ENCODE data around the gene PRKN. TPM values are rescaled to one million over a fixed set of nuclear protein-coding genes. Genes with fewer than 3 reads are reported as not detected.
"Not testable (repeated sequence)": the region's sequence is repeated elsewhere in the genome, so short reads cannot be mapped to it uniquely, and the experiment has no call there.

PRKN gene
- total RNA-seq, 1 donor from 2014 or later, result 5.7 TPM

GRCh38 chr6:162404951-162405350, 322.6 kb downstream of the PRKN start:
- no peaks in the 10 kb centered on the region for H3K36me3 Mint-ChIP-seq (ENCODE audit: low read depth)
- H3K27me3 Mint-ChIP-seq (ENCODE audit: low read depth), result no peaks in the 10 kb centered on the region
- no peak for TF ChIP-seq CTCF (IDR thresholded peaks at IDR 0.05)
- peak overlapping the region; percentile 32 for H3K27ac Mint-ChIP-seq (ENCODE audit: unreplicated experiment)
- no peaks in the 10 kb centered on the region for H3K9me3 Mint-ChIP-seq (ENCODE audit: low read depth)
- DNase-seq (ENCODE audit: low spot score), result no peak
- no peak overlapping the region for H3K4me3 Mint-ChIP-seq (ENCODE audit: unreplicated experiment)
- H3K4me1 Mint-ChIP-seq (ENCODE audit: low read depth), result peaks cover 15% of the 10 kb centered on the region

- no peak for DNase-seq (ENCODE audit: low spot score)
- no peak overlapping the region for H3K27ac Mint-ChIP-seq (ENCODE audit: unreplicated experiment)
- no peaks in the 10 kb centered on the region for H3K27me3 Mint-ChIP-seq (ENCODE audit: low read depth)
- H3K4me3 Mint-ChIP-seq (ENCODE audit: unreplicated experiment), result no peak overlapping the region
- TF ChIP-seq CTCF (IDR thresholded peaks at IDR 0.05), result no peak
- peaks cover 11% of the 10 kb centered on the region for H3K9me3 Mint-ChIP-seq (ENCODE audit: low read depth)
- H3K4me1 Mint-ChIP-seq (ENCODE audit: low read depth), result peaks cover 10% of the 10 kb centered on the region
- H3K36me3 Mint-ChIP-seq (ENCODE audit: low read depth), result peaks cover 3% of the 10 kb centered on the region
Measured at GRCh38 chr6:162403031-162403430, 324.5 kb downstream of the PRKN start.

GRCh38 chr6:162395181-162395580, 332.4 kb downstream of the PRKN start:
- Mint-ChIP-seq H3K4me3 (ENCODE audit: unreplicated experiment) (no peak overlapping the region), H3K27ac (ENCODE audit: unreplicated experiment) (no peak overlapping the region), H3K36me3 (ENCODE audit: low read depth) (peaks cover 3% of the 10 kb centered on the region), H3K9me3 (ENCODE audit: low read depth) (peaks cover 11% of the 10 kb centered on the region), H3K4me1 (ENCODE audit: low read depth) (peaks cover 18% of the 10 kb centered on the region), H3K27me3 (ENCODE audit: low read depth) (no peaks in the 10 kb centered on the region)
- no peak for TF ChIP-seq CTCF (IDR thresholded peaks at IDR 0.05)
- DNase-seq (ENCODE audit: low spot score), result no peak

GRCh38 chr6:162390961-162391811, 336.4 kb downstream of the PRKN start:
- not testable (repeated sequence) for DNase-seq (ENCODE audit: low spot score); H3K9me3 Mint-ChIP-seq (ENCODE audit: low read depth); H3K27me3 Mint-ChIP-seq (ENCODE audit: low read depth); H3K4me3 Mint-ChIP-seq (ENCODE audit: unreplicated experiment); H3K36me3 Mint-ChIP-seq (ENCODE audit: low read depth)
- peak overlapping the region; percentile 8 for H3K27ac Mint-ChIP-seq (ENCODE audit: unreplicated experiment)
- peaks cover 45% of the 10 kb centered on the region for H3K4me1 Mint-ChIP-seq (ENCODE audit: low read depth)

- H3K27me3 Mint-ChIP-seq (ENCODE audit: low read depth), result no peaks in the 10 kb centered on the region
- H3K27ac Mint-ChIP-seq (ENCODE audit: unreplicated experiment), result no peak overlapping the region
- peaks cover 52% of the 10 kb centered on the region for H3K4me1 Mint-ChIP-seq (ENCODE audit: low read depth)
- H3K9me3 Mint-ChIP-seq (ENCODE audit: low read depth), result no peaks in the 10 kb centered on the region
- H3K36me3 Mint-ChIP-seq (ENCODE audit: low read depth), result peaks cover 1% of the 10 kb centered on the region
- H3K4me3 Mint-ChIP-seq (ENCODE audit: unreplicated experiment), result no peak overlapping the region
- no peak for TF ChIP-seq CTCF (IDR thresholded peaks at IDR 0.05)
- no peak for DNase-seq (ENCODE audit: low spot score)
Measured at GRCh38 chr6:162389343-162390085, 338.1 kb downstream of the PRKN start.
